HepG2 (cell line): ENCODE data around the gene DNAJC5. TPM values are rescaled to one million over a fixed set of nuclear protein-coding genes. Genes with fewer than 3 reads are reported as not detected.

Experiments used
- ATF5 ChIP-seq: sonication (generic); formaldehyde crosslinking; IDR thresholded peaks from 2 replicates; pipeline ENCODE4 v1.4.0; 2020; ENCODE audit warnings: mild to moderate bottlenecking, low read depth, missing genetic modification reagents
- KMT2B ChIP-seq: IDR thresholded peaks from 2 replicates; pipeline ENCODE4 v1.6.1; 2016; ENCODE audit warnings: missing genetic modification reagents, missing compliant biosample characterization
- MIER3 ChIP-seq: IDR thresholded peaks from 2 replicates; pipeline ENCODE4 v1.6.1; 2016; ENCODE audit warnings: missing compliant biosample characterization, borderline replicate concordance
- NCOA1 ChIP-seq: sonication (generic); formaldehyde crosslinking; IDR thresholded peaks from 2 replicates; pipeline ENCODE4 v1.9.0; 2021; ENCODE audit warnings: missing genetic modification reagents
- NFRKB ChIP-seq: fragments of 450-650 bp; IDR thresholded peaks from 2 replicates; pipeline ENCODE4 v1.6.1; 2017
- RFX5 ChIP-seq: IDR thresholded peaks from 2 replicates; pipeline ENCODE4 v1.6.1; 2011; ENCODE audit warnings: low read depth, low read length, improper control_type of control experiment
- TRAFD1 ChIP-seq: sonication (generic); formaldehyde crosslinking; IDR thresholded peaks from 2 replicates; pipeline ENCODE4 v1.5.1; 2020; ENCODE audit warnings: missing genetic modification reagents, mild to moderate bottlenecking, borderline replicate concordance
- XRCC5 ChIP-seq: fragments of 200-400 bp; formaldehyde crosslinking; optimal IDR thresholded peaks from 2 replicates; pipeline ENCODE3; 2017; ENCODE audit warnings: mild to moderate bottlenecking, low read length
- ZNF556 ChIP-seq: sonication (generic); formaldehyde crosslinking; IDR thresholded peaks from 2 replicates; pipeline ENCODE4 v1.4.0; 2020; ENCODE audit warnings: mild to moderate bottlenecking, missing genetic modification reagents, borderline replicate concordance
- ZNF564 ChIP-seq: sonication (generic); formaldehyde crosslinking; IDR thresholded peaks from 2 replicates; pipeline ENCODE4 v1.8.1; 2023; ENCODE audit warnings: mild to moderate bottlenecking, missing genetic modification reagents
- polyA plus RNA-seq, 8 experiments: library from polyadenylated mRNA; depleted of rRNA in 3 of 8; stranded (reverse) in 7 of 8; unstranded in 1 of 8; fragments of >200 nt; fragmentation: Illumina TruSeq in 4 of 8; extraction: Trizol in 4 of 8; gene quantifications; 2 replicates each; pipeline versions ENCODE4 v1.2.1 to v1.2.3, GENCODE V29; 2011 to 2016; ENCODE audit warnings: low read depth in 4 of 8, missing spikeins in 1 of 8, mixed read lengths in 1 of 8; ENCODE audit not compliant: insufficient read depth in 1 of 8
- total RNA-seq, 5 experiments: library from RNA; depleted of rRNA; stranded (reverse); fragments of >200 nt; fragmentation: Illumina TruSeq; extraction: Trizol; gene quantifications; 2 replicates each; pipeline ENCODE4 v1.2.3, GENCODE V29; 2016; ENCODE audit warnings: low read depth in 1 of 5
- TF ChIP-seq, protein P1 (sequence below): sonication (generic); formaldehyde crosslinking; IDR thresholded peaks from 2 replicates; pipeline ENCODE4 v1.9.0; 2022; ENCODE audit warnings: low read depth, missing genetic modification reagents
- TF ChIP-seq, protein P2 (sequence below): sonication (generic); formaldehyde crosslinking; IDR thresholded peaks from one replicate; pipeline ENCODE4 v1.5.1; 2020; ENCODE audit warnings: mild to moderate bottlenecking, missing genetic modification reagents; ENCODE audit errors: not compliant biosample characterization
- TF ChIP-seq, protein P3 (sequence below): sonication (generic); formaldehyde crosslinking; IDR thresholded peaks from 2 replicates; pipeline ENCODE4 v1.8.1; 2023; ENCODE audit warnings: mild to moderate bottlenecking, moderate library complexity, missing genetic modification reagents

The DNAJC5 gene
- total and polyA plus RNA-seq, 2 of the 13 experiments (the other 11 are each of a cell fraction or from before 2014, with no cell fraction given) = 42.8 to 64.5 TPM

DNA sequence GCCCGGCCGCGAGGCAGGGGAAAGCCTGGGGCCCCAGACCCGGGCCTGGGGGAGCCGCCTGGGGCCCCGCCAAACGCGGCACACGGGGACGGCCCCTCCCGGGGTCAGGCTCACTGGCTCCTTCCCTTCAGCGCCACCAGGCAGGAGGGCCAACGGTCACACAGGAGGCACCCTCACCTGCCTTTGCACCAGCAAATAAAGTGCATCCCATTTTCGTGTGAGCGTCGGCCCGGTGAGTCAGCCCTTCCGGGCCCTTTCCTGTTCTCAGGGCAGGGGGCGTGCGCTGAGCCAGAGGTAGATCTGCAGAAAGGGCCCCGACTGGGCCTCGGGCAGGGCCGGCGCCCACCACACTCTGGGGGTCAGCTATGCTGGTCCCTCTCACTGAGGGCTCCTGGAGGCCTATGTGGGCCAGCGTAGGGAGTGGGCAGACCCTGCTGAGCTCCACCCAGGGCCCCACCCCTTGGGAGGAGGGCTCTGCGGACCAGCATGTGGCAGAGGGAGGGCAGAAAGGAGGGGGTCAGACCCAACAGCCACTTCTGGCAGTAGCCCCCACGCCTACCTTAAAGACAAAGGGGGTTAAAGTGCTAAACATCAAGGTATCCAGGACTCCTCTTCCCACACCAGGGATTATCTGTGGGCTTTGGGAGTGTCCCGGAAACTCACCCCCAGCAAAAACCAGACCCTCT, 62.2 kb downstream of the DNAJC5 start (continued):
- TF ChIP-seq, protein P1, sequence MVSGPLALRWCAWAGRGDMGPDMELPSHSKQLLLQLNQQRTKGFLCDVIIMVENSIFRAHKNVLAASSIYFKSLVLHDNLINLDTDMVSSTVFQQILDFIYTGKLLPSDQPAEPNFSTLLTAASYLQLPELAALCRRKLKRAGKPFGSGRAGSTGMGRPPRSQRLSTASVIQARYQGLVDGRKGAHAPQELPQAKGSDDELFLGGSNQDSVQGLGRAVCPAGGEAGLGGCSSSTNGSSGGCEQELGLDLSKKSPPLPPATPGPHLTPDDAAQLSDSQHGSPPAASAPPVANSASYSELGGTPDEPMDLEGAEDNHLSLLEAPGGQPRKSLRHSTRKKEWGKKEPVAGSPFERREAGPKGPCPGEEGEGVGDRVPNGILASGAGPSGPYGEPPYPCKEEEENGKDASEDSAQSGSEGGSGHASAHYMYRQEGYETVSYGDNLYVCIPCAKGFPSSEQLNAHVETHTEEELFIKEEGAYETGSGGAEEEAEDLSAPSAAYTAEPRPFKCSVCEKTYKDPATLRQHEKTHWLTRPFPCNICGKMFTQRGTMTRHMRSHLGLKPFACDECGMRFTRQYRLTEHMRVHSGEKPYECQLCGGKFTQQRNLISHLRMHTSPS = no peak
- TF ChIP-seq ATF5 (no peak), KMT2B (peak; percentile 64), RFX5 (no peak), ZNF556 (CRISPR knock-in tag) (no peak; the same call in 1 of the 2 replicates), NCOA1 (no peak), ZNF564 (peak; percentile 35), TRAFD1 (no peak), XRCC5 (peak; percentile 85), NFRKB (no peak), MIER3 (CRISPR knock-in tag) (peak; percentile 66; the same call in 1 of the 2 replicates)
- TF ChIP-seq, protein P2, sequence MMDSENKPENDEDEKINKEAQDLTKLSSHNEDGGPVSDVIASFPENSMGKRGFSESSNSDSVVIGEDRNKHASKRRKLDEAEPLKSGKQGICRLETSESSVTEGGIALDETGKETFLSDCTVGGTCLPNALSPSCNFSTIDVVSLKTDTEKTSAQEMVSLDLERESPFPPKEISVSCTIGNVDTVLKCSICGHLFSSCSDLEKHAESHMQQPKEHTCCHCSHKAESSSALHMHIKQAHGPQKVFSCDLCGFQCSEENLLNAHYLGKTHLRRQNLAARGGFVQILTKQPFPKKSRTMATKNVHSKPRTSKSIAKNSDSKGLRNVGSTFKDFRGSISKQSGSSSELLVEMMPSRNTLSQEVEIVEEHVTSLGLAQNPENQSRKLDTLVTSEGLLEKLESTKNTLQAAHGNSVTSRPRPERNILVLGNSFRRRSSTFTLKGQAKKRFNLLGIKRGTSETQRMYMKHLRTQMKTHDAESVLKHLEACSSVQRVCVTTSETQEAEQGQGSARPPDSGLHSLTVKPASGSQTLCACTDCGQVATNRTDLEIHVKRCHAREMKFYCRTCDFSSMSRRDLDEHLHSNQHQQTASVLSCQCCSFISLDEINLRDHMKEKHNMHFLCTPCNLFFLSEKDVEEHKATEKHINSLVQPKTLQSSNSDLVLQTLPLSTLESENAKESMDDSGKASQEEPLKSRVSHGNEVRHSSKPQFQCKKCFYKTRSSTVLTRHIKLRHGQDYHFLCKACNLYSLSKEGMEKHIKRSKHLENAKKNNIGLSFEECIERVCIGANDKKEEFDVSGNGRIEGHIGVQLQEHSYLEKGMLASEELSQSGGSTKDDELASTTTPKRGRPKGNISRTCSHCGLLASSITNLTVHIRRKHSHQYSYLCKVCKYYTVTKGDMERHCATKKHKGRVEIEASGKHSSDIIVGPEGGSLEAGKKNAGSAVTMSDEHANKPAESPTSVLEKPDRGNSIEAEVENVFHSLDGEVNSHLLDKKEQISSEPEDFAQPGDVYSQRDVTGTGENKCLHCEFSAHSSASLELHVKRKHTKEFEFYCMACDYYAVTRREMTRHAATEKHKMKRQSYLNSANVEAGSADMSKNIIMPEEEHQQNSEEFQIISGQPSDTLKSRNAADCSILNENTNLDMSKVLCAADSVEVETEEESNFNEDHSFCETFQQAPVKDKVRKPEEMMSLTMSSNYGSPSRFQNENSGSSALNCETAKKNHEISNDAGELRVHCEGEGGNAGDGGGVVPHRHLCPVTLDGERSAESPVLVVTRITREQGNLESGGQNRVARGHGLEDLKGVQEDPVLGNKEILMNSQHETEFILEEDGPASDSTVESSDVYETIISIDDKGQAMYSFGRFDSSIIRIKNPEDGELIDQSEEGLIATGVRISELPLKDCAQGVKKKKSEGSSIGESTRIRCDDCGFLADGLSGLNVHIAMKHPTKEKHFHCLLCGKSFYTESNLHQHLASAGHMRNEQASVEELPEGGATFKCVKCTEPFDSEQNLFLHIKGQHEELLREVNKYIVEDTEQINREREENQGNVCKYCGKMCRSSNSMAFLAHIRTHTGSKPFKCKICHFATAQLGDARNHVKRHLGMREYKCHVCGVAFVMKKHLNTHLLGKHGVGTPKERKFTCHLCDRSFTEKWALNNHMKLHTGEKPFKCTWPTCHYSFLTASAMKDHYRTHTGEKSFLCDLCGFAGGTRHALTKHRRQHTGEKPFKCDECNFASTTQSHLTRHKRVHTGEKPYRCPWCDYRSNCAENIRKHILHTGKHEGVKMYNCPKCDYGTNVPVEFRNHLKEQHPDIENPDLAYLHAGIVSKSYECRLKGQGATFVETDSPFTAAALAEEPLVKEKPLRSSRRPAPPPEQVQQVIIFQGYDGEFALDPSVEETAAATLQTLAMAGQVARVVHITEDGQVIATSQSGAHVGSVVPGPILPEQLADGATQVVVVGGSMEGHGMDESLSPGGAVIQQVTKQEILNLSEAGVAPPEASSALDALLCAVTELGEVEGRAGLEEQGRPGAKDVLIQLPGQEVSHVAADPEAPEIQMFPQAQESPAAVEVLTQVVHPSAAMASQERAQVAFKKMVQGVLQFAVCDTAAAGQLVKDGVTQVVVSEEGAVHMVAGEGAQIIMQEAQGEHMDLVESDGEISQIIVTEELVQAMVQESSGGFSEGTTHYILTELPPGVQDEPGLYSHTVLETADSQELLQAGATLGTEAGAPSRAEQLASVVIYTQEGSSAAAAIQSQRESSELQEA (CRISPR knock-in tag) = peak; percentile 28
- TF ChIP-seq, protein P3, sequence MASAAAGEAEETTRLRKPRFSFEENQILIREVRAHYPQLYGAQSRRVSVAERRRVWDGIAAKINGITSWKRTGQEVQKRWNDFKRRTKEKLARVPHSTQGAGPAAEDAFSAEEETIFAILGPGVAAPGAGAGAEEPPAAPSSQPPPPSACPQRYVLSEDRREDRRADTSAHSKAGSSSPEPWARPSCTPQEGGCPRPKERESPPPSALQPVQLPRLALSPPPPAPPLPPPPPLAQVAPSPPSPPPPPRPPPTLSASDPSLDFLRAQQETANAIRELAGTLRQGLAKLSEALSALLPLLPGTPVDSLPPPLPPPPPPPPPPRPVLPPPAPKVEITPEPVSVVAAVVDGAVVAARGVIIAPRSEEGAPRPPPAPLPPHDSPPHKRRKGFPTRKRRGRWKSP (CRISPR knock-in tag) = no peak
